ENCODE results near the gene THSD7B.
"Not testable (repeated sequence)": the region's sequence is repeated elsewhere in the genome, so short reads cannot be mapped to it uniquely, and the experiment has no call there.

The THSD7B gene

GRCh38 chr2:137547842-137548241 is 782.5 kb downstream of the THSD7B start:
- DNase-seq = no peak

DNA sequence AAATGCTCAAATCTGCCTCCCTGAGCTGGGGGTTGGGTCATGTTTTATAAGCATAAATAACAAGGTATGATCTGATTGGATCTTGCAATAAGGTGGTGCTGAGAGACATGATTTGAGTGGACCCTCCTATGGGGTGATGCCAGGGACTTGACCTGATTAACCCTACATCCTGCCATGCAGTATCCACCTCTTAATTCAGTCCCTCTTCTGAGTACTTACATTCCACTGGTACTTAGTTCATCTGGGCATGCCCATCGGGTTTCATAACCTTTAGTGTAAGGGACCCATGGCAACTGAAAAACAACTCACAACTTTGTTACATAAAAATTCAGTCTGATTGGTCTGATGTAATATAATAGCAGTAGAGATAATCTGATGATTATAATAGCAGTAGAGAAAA is 801.0 kb downstream of the THSD7B start:
- DNase-seq = no peak

- no peak for DNase-seq
Measured at GRCh38 chr2:137570484-137570883, 805.1 kb downstream of the THSD7B start.

GRCh38 chr2:137587834-137588233 is 822.5 kb downstream of the THSD7B start:
- DNase-seq = not testable (repeated sequence)

- not testable (repeated sequence) for DNase-seq
Measured at GRCh38 chr2:137588578-137588977, 823.2 kb downstream of the THSD7B start.

GRCh38 chr2:137590102-137590501 is 824.8 kb downstream of the THSD7B start:
- no peak for DNase-seq

GRCh38 chr2:137607722-137608318 is 842.5 kb downstream of the THSD7B start:
- DNase-seq = no peak

DNA sequence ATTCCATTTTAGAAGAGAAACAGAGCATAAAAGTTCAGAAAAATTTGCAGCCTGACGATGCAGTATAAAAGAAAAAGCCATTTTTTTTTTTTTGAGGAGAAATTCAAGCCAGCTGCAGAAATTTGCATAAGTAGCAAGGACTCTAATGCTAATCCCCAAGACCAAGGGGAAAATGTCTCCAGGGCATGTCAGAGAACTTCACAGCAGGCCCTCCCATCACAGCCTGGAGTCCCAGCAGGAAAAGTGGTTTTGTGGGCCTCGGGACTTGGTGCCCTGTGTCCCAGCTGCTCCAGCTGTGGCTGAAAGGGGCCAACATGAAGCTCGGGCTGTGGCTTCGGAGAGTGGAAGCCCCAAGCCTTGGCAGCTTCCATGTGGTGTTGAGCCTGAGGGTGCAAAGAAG is 873.6 kb downstream of the THSD7B start:
- DNase-seq = no peak

DNA sequence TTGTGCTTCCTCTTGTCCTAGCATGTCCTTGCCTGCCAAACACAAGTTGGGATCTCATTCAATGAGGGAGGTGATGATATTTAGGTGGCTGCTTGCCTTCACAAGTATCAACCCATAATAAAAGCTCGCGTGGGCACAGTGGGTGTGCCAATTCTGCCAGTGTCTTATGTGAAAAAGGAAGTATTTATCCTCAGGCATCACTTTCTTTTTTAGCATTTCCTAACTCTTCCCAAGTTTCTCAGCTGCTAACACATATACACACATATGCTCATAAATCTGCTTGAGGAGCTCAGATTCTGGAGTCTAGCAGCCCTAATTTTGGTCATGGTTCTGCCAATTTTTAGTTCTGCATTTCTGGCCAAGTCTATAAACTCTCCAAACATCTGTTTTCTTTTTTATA is 879.4 kb downstream of the THSD7B start:
- DNase-seq = no peak

DNA sequence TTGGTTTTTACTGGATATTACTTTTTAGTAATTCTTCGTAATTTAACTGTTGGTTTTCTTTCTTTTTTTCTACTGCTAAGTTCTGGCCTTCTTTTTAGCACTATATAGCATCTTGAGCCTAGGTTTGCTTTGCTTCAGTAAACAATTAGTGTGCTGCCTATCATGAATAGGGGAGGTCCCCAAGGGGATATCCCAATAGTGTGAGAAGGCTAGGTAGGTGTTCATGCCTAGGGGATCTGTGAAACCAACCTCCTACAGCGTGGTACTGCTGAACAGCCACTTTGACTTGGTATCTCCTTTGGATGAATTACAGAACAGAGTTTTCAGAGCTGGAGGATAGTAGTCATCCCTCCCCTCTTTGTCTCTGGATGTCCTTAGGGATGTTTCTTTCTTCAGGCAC is 888.7 kb downstream of the THSD7B start:
- DNase-seq = no peak

DNA sequence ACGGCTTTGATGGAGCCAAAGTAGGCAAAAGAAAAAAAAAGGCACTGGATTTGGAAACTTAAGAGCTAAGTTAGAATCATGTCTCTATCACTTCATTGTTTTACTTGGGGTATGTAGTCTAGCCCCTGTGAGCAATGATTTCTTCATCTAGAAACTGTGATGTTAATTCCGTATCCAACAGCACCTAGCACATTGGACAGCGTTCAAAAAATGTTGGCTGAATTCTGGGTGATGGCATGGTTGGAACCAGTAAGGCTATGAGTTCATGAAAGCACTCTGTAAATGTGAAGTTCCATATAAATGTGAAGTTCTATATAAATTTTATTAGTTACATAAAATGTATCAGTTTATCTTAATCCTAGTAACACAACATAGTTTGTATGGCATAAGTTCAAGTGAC is 890.5 kb downstream of the THSD7B start:
- no peak for DNase-seq

DNA sequence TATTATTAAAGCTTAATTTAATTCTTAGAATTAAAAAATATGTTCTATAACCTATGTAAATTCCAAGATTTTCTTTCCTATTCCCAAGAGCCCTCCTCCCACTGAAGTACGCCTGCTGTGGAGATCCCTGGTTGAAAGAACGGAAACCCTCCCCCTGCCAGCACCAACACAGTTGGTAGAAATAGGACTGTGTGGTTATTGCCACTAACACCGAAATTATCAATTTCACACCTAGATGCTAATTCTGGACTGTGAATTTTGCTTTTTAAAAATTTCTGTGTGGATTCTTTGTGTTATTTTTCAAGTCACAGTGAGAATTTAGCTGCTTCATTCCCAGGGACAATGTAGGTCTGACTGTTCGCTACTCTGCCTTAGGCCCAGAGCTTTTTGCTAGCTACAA is 893.1 kb downstream of the THSD7B start:
- no peak for DNase-seq

GRCh38 chr2:137659616-137660015 is 894.3 kb downstream of the THSD7B start:
- no peak for DNase-seq

DNA sequence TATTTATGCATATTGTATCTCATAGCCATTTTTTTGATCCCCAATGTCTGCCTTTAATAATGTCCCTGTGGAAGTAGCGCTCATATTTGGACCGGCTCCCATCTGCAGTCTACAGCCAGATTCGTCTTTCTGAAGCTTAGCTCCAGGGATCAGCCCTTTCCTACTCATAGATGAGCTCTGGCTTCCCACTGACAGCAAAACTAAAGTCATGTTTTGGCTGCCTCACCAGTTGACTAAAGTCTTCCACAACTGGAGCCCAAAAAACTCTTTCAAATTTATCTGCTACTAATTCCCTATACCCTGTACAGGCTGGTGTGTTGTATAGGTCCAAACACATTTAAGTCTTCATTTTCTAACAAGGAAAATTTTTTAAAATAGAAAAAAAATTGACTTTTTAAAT is 904.8 kb downstream of the THSD7B start:
- DNase-seq = no peak

GRCh38 chr2:137672989-137673552 is 907.7 kb downstream of the THSD7B start:
- no peak for DNase-seq

- no peak for DNase-seq
Measured at GRCh38 chr2:137674991-137675390, 909.6 kb downstream of the THSD7B start.

GRCh38 chr2:137675584-137676327 is 910.4 kb downstream of the THSD7B start:
- no peak for DNase-seq

GRCh38 chr2:137676346-137676745 is 911.0 kb downstream of the THSD7B start:
- no peak for DNase-seq

- no peak for DNase-seq
Measured at GRCh38 chr2:137677466-137677865, 912.1 kb downstream of the THSD7B start.

DNA sequence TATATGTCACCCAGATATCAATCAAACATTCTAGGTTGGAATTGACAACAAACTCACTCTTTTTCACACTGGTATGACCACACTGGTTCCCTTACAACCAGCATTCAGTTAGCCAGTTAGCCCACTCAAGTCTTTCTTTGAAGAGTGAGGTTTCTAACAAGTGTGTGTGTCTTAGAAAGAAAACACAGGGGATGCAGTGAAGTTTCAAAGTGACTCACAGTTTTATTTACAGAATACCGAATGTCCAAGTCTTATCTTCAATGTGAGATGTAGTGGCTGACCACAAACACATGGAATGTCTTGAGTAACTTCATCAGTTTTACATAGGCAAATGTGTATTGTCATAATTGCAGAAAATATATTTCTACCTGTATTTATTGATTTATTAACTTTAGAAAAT is 924.2 kb downstream of the THSD7B start:
- DNase-seq = no peak

- DNase-seq = no peak
Measured at GRCh38 chr2:137693534-137693933, 928.2 kb downstream of the THSD7B start.

- DNase-seq = no peak
Measured at GRCh38 chr2:137696916-137697315, 931.6 kb downstream of the THSD7B start.

- not testable (repeated sequence) for DNase-seq
Measured at GRCh38 chr2:137700250-137700649, 934.9 kb downstream of the THSD7B start.

- no peak for DNase-seq
Measured at GRCh38 chr2:137700681-137701080, 935.3 kb downstream of the THSD7B start.
